Measurements from ENCODE around the gene TBC1D24.
A peak's percentile ranks its signal among the peaks of the same experiment; 100 is the strongest.

GRCh38 chr16:2429034-2429770, 45.7 kb upstream of the TBC1D24 start, which contains the start of gene CCNF:
- TF ChIP-seq CTCF (conservative IDR thresholded peaks at IDR 0.05) (peak; percentile 11; the same call in 1 of the 2 replicates), ZFX (IDR thresholded peaks at IDR 0.05) (no peak)

Measured in C4-2B (cell line).